Spleen (tissue), 11 donors: ENCODE measurements around the gene APOA1. TPM values are rescaled to one million over a fixed set of nuclear protein-coding genes. Genes with fewer than 3 reads are reported as not detected.
A peak's percentile ranks its signal among the peaks of the same experiment; 100 is the strongest.

Source experiments
- DNase-seq: peaks from one replicate; pipeline ENCODE4 v3.0.0-alpha.2; 2020
- H3K27ac ChIP-seq, 8 donors: fragments of 200-600 bp; sonication (generic) in 7 of 8; 1 replicate in 4 of 8; 2 replicates in 4 of 8; pipeline versions ENCODE4 v1.5.0 to v1.8.0; 2016 to 2021; ENCODE audit warnings: inconsistent platforms in 4 of 8, mild to moderate bottlenecking in 4 of 8, moderate library complexity in 1 of 8
- H3K27me3 ChIP-seq, 7 donors: fragments of 200-600 bp; sonication (generic) in 6 of 7; replicated peaks in 1 of 7; 1 replicate in 4 of 7; 2 replicates in 3 of 7; pipeline versions ENCODE4 v1.5.0 to v1.8.0; 2016 to 2021; ENCODE audit warnings: inconsistent platforms in 3 of 7, mild to moderate bottlenecking in 1 of 7
- H3K36me3 ChIP-seq, 6 donors: fragments of 200-600 bp; sonication (generic) in 5 of 6; 1 replicate in 4 of 6; 2 replicates in 2 of 6; pipeline versions ENCODE4 v1.5.0 to v1.8.0; 2016 to 2021; ENCODE audit warnings: inconsistent platforms in 2 of 6
- H3K4me1 ChIP-seq, 6 donors: fragments of 200-600 bp; sonication (generic) in 5 of 6; 1 replicate in 3 of 6; 2 replicates in 3 of 6; pipeline versions ENCODE4 v1.5.0 to v1.8.0; 2016 to 2021; ENCODE audit warnings: inconsistent platforms in 3 of 6
- H3K4me3 ChIP-seq, 8 donors: fragments of 200-600 bp; sonication (generic) in 7 of 8; 1 replicate in 4 of 8; 2 replicates in 4 of 8; pipeline versions ENCODE4 v1.5.0 to v1.8.0; 2016 to 2021; ENCODE audit warnings: inconsistent platforms in 4 of 8, mild to moderate bottlenecking in 4 of 8, moderate library complexity in 2 of 8
- H3K9me3 ChIP-seq, 8 donors: fragments of 200-600 bp; sonication (generic) in 7 of 8; 1 replicate in 4 of 8; 2 replicates in 4 of 8; pipeline versions ENCODE4 v1.5.0 to v1.8.0; 2016 to 2021; ENCODE audit warnings: inconsistent platforms in 4 of 8
- POLR2A ChIP-seq, 3 donors: fragments of 450-650 bp; IDR thresholded peaks; one replicate each; pipeline ENCODE4 v1.5.1; 2017; ENCODE audit warnings: antibody characterized with exemption in 3 of 3, mild to moderate bottlenecking in 1 of 3
- POLR2AphosphoS5 ChIP-seq, 3 donors: sonication (generic); formaldehyde crosslinking; IDR thresholded peaks; one replicate each; pipeline ENCODE4 v1.5.1; 2017; ENCODE audit warnings: antibody characterized with exemption in 3 of 3
- WGBS, 5 donors: extraction: QIAGEN DNeasy Blood & Tissue Kit in 3 of 5; methylation state at CpG; one replicate each; pipeline versions ENCODE4 v1.1.5 to v1.1.7; 2013 to 2018; 5-methylcytosine and 5-hydroxymethylcytosine counted together
- intact Hi-C: fragments of 100-400 bp; cut with DNase I; formaldehyde crosslinking; loops from one replicate; pipeline ENCODE4 v1.15.0; 2023; ENCODE audit warnings: low total_unique reads
- polyA plus RNA-seq, 3 donors: library from polyadenylated mRNA; stranded (reverse); fragments of 200-250 nt; gene quantifications; one replicate each; pipeline ENCODE4 v1.2.1, GENCODE V29; 2013
- total RNA-seq, 7 donors: library from RNA; depleted of rRNA in 3 of 7; stranded (reverse); fragments of >200 nt in 3 of 7; fragmentation: NEBNext Ultra II Directional in 4 of 7; extraction: Animal tissue kit (Norgen Biotek cat#: 25700) in 4 of 7; gene quantifications; one replicate each; pipeline versions ENCODE4 v1.1.0 to v1.2.1, GENCODE V29; 2016 to 2021
- TF ChIP-seq, protein P1 (sequence below), 11 experiments: fragments of 200-600 bp in 7 of 11; fragments of 450-650 bp in 4 of 11; sonication (generic) in 4 of 11; IDR thresholded peaks in 8 of 11; conservative IDR thresholded peaks in 3 of 11; 1 replicate in 7 of 11; 2 replicates in 4 of 11; pipeline versions ENCODE4 v1.4.0 to v1.8.0; 2016 to 2021; ENCODE audit warnings: antibody characterized with exemption in 11 of 11, inconsistent platforms in 4 of 11, mild to moderate bottlenecking in 1 of 11
- donor health status: healthy with polysubstance abuse.
- donor health status: DM: no; HTN: no; CAD: no; lungs with moderate emphysema.
- donor health status: DM: no; HTN: no; CAD: no.
- donor health status: Bipolar disorder and iron deficiency.
- donor health status: healthy.
- donor health status: DM: no; HTN: no; CAD: no.
- donor health status: DM: yes; HTN: yes; CAD: no.

APOA1 gene
- total and polyA plus RNA-seq, 10 donors, result 0.44 to 3.3 (median 1.5) TPM; not detected in 2

DNA sequence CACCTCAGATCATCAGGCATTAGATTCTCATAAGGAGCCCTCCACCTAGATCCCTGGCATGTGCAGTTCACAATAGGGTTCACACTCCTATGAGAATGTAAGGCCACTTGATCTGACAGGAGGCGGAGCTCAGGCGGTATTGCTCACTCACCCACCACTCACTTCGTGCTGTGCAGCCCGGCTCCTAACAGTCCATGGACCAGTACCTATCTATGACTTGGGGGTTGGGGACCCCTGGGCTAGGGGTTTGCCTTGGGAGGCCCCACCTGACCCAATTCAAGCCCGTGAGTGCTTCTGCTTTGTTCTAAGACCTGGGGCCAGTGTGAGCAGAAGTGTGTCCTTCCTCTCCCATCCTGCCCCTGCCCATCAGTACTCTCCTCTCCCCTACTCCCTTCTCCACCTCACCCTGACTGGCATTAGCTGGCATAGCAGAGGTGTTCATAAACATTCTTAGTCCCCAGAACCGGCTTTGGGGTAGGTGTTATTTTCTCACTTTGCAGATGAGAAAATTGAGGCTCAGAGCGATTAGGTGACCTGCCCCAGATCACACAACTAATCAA is 5.6 kb downstream of the APOA1 start:
- TF ChIP-seq, protein P1, sequence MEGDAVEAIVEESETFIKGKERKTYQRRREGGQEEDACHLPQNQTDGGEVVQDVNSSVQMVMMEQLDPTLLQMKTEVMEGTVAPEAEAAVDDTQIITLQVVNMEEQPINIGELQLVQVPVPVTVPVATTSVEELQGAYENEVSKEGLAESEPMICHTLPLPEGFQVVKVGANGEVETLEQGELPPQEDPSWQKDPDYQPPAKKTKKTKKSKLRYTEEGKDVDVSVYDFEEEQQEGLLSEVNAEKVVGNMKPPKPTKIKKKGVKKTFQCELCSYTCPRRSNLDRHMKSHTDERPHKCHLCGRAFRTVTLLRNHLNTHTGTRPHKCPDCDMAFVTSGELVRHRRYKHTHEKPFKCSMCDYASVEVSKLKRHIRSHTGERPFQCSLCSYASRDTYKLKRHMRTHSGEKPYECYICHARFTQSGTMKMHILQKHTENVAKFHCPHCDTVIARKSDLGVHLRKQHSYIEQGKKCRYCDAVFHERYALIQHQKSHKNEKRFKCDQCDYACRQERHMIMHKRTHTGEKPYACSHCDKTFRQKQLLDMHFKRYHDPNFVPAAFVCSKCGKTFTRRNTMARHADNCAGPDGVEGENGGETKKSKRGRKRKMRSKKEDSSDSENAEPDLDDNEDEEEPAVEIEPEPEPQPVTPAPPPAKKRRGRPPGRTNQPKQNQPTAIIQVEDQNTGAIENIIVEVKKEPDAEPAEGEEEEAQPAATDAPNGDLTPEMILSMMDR (IDR thresholded peaks at IDR 0.05 in 8 of 11, conservative IDR thresholded peaks at IDR 0.05 in 3 of 11), result no peak
- TF ChIP-seq POLR2AphosphoS5 (IDR thresholded peaks at IDR 0.05), result no peak
- TF ChIP-seq POLR2A (IDR thresholded peaks at IDR 0.05), result no peak
- Histone ChIP-seq H3K4me3 (no peak overlapping the region), H3K27ac (no peak overlapping the region), H3K4me1 (peaks cover 9 to 24% (median 19%) of the 10 kb centered on the region in 6 donors), H3K36me3 (no peaks in the 10 kb centered on the region), H3K9me3 (no peaks in the 10 kb centered on the region), H3K27me3 (peaks cover 0 to 8% (median 0%) of the 10 kb centered on the region in 7 donors)
- intact Hi-C loops, result no loop called here
- DNase-seq, result peak; percentile 47
- 90 to 92% (median 91%) methylated on average over 6 to 7 of the region's 7 CpGs for WGBS, 5 donors

DNA sequence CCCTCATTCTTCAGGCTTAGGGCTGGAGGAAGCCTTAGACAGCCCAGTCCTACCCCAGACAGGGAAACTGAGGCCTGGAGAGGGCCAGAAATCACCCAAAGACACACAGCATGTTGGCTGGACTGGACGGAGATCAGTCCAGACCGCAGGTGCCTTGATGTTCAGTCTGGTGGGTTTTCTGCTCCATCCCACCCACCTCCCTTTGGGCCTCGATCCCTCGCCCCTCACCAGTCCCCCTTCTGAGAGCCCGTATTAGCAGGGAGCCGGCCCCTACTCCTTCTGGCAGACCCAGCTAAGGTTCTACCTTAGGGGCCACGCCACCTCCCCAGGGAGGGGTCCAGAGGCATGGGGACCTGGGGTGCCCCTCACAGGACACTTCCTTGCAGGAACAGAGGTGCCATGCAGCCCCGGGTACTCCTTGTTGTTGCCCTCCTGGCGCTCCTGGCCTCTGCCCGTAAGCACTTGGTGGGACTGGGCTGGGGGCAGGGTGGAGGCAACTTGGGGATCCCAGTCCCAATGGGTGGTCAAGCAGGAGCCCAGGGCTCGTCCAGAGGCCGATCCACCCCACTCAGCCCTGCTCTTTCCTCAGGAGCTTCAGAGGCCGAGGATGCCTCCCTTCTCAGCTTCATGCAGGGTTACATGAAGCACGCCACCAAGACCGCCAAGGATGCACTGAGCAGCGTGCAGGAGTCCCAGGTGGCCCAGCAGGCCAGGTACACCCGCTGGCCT is 7.1 kb downstream of the APOA1 start:
- intact Hi-C loops, result no loop called here
- Histone ChIP-seq H3K27ac (no peak overlapping the region), H3K36me3 (no peaks in the 10 kb centered on the region), H3K27me3 (peaks cover 0 to 3% (median 0%) of the 10 kb centered on the region in 7 donors), H3K4me1 (peaks cover 4 to 9% (median 7%) of the 10 kb centered on the region in 6 donors), H3K9me3 (no peaks in the 10 kb centered on the region), H3K4me3 (no peak overlapping the region)
- WGBS, 5 donors, result 88 to 95% (median 92%) methylated on average over 16 to 17 of the region's 17 CpGs
- TF ChIP-seq POLR2A (IDR thresholded peaks at IDR 0.05) (no peak), POLR2AphosphoS5 (IDR thresholded peaks at IDR 0.05) (no peak)
- TF ChIP-seq, protein P1 (IDR thresholded peaks at IDR 0.05 in 8 of 11, conservative IDR thresholded peaks at IDR 0.05 in 3 of 11), result no peak
- peak; percentile 66 for DNase-seq

DNA sequence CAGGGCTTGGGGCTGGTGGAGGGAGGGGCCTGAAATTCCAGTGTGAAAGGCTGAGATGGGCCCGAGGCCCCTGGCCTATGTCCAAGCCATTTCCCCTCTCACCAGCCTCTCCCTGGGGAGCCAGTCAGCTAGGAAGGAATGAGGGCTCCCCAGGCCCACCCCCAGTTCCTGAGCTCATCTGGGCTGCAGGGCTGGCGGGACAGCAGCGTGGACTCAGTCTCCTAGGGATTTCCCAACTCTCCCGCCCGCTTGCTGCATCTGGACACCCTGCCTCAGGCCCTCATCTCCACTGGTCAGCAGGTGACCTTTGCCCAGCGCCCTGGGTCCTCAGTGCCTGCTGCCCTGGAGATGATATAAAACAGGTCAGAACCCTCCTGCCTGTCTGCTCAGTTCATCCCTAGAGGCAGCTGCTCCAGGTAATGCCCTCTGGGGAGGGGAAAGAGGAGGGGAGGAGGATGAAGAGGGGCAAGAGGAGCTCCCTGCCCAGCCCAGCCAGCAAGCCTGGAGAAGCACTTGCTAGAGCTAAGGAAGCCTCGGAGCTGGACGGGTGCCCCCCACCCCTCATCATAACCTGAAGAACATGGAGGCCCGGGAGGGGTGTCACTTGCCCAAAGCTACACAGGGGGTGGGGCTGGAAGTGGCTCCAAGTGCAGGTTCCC is 7.8 kb downstream of the APOA1 start, which contains the start of gene APOC3:
Gene APOC3 (plus strand): TSS at position 383 of the 659 bp plus-strand sequence. CDS start 676 bp downstream, outside the sequence.
- no peak within 1 kb of the TSS for H3K4me3 ChIP-seq
- no peaks in the 10 kb centered on the region for H3K9me3 ChIP-seq
- no peak within 1 kb of the TSS for H3K27ac ChIP-seq
- TF ChIP-seq POLR2AphosphoS5 (IDR thresholded peaks at IDR 0.05) (no peak), POLR2A (IDR thresholded peaks at IDR 0.05) (no peak)
- TF ChIP-seq, protein P1 (IDR thresholded peaks at IDR 0.05 in 8 of 11, conservative IDR thresholded peaks at IDR 0.05 in 3 of 11), result no peak
- DNase-seq, result no peak
- no peaks in the 10 kb centered on the region for H3K27me3 ChIP-seq
- peaks cover 0 to 2% (median under 1%) of the 10 kb centered on the region in 6 donors for H3K4me1 ChIP-seq
- 69 to 89% (median 78%) methylated on average over 9 of the region's 9 CpGs for whole genome bisulfite sequencing, 5 donors
- intact Hi-C loops, result no loop called here
- no peaks in the 10 kb centered on the region for H3K36me3 ChIP-seq
